BLaER1 treated with 17β-estradiol and CSF1 and Interleukin-3, amounts not matched to agents 10 nM and 100 nM (cell line): ENCODE results near the gene TMEM170B.
"Not testable (repeated sequence)": the region's sequence is repeated elsewhere in the genome, so short reads cannot be mapped to it uniquely, and the experiment has no call there.

ENCODE experiments used
- H3K27ac ChIP-seq, 11 experiments: shearing (Covaris generic); formaldehyde crosslinking; 2 replicates each; pipeline ENCODE4 v1.8.1; 2022
- H3K27me3 ChIP-seq, 11 experiments: shearing (Covaris generic); formaldehyde crosslinking; 2 replicates each; pipeline ENCODE4 v1.8.1; 2022
- H3K36me3 ChIP-seq, 11 experiments: shearing (Covaris generic); formaldehyde crosslinking; 2 replicates each; pipeline ENCODE4 v1.8.1; 2022
- H3K4me1 ChIP-seq, 10 experiments: shearing (Covaris generic); formaldehyde crosslinking; 2 replicates each; pipeline ENCODE4 v1.8.1; 2022
- H3K4me2 ChIP-seq, 11 experiments: shearing (Covaris generic); formaldehyde crosslinking; 2 replicates each; pipeline ENCODE4 v1.8.1; 2022
- H3K4me3 ChIP-seq, 10 experiments: shearing (Covaris generic); formaldehyde crosslinking; 2 replicates each; pipeline ENCODE4 v1.8.1; 2022
- H3K9ac ChIP-seq, 11 experiments: shearing (Covaris generic); formaldehyde crosslinking; 2 replicates each; pipeline ENCODE4 v1.8.1; 2022
- H3K9me3 ChIP-seq, 11 experiments: shearing (Covaris generic); formaldehyde crosslinking; replicated peaks in 1 of 11; 2 replicates each; pipeline ENCODE4 v1.8.1; 2022
- H4K20me1 ChIP-seq, 11 experiments: shearing (Covaris generic); formaldehyde crosslinking; 2 replicates each; pipeline ENCODE4 v1.8.1; 2022
- Cebpa-rat ChIP-seq, 11 experiments: shearing (Covaris generic); IDR thresholded peaks; 2 replicates each; pipeline ENCODE4 v1.8.1; 2022

The TMEM170B gene

GRCh38 chr6:11538052-11538818 lies 686 bp downstream of the TMEM170B start:
- peak overlapping the region; percentile 73 to 97 (median 83) for H3K9ac ChIP-seq
- no peaks in the 10 kb centered on the region for H3K36me3 ChIP-seq
- no peaks in the 10 kb centered on the region for H3K9me3 ChIP-seq
- peak overlapping the region; percentile 46 to 87 (median 70) for H3K27ac ChIP-seq
- peaks cover 0 to 30% (median 24%) of the 10 kb centered on the region in 11 experiments; a peak in 20 of 22 replicates for H3K27me3 ChIP-seq
- peaks cover 0 to 36% (median 0%) of the 10 kb centered on the region in 11 experiments; a peak in 4 of 22 replicates for H4K20me1 ChIP-seq
- TF ChIP-seq Cebpa-rat (IDR thresholded peaks at IDR 0.05): no peak
- peak overlapping the region; percentile 69 to 98 (median 95) for H3K4me2 ChIP-seq
- H3K4me3 ChIP-seq: peak overlapping the region; percentile 86 to 97 (median 94)
- H3K4me1 ChIP-seq: peaks cover 15 to 49% (median 18%) of the 10 kb centered on the region in 10 experiments

GRCh38 chr6:11538819-11539468 lies 1.4 kb downstream of the TMEM170B start:
- peak overlapping the region in 6 of 11 experiments; percentile 70 to 87 (median 81); a peak in 10 of 22 replicates for H3K27ac ChIP-seq
- H3K9ac ChIP-seq: peak overlapping the region; percentile 73 to 97 (median 83); a peak in 20 of 22 replicates

GRCh38 chr6:11542863-11543262 lies 5.3 kb downstream of the TMEM170B start:
- Histone ChIP-seq H3K36me3 (no peaks in the 10 kb centered on the region), H3K4me2 (peak overlapping the region in 1 of 11 experiments; percentile 10; a peak in 2 of 22 replicates), H3K9me3 (no peaks in the 10 kb centered on the region), H3K4me1 (peaks cover 5 to 71% (median 11%) of the 10 kb centered on the region in 10 experiments; a peak in 16 of 20 replicates), H3K4me3 (no peak overlapping the region), H3K27ac (no peak overlapping the region), H3K9ac (no peak overlapping the region), H3K27me3 (peaks cover 0 to 27% (median 19%) of the 10 kb centered on the region in 11 experiments; a peak in 20 of 22 replicates), H4K20me1 (peaks cover 0 to 66% (median 0%) of the 10 kb centered on the region in 11 experiments; a peak in 4 of 22 replicates)
- TF ChIP-seq Cebpa-rat (IDR thresholded peaks at IDR 0.05): no peak

More at GRCh38 chr6:11538819-11539468, 1.4 kb downstream of the TMEM170B start:
- H3K4me1 ChIP-seq: peaks cover 15 to 53% (median 18%) of the 10 kb centered on the region in 10 experiments
- H4K20me1 ChIP-seq: peaks cover 0 to 43% (median 0%) of the 10 kb centered on the region in 11 experiments; a peak in 4 of 22 replicates
- peak overlapping the region; percentile 86 to 97 (median 94) for H3K4me3 ChIP-seq
- TF ChIP-seq Cebpa-rat (IDR thresholded peaks at IDR 0.05): no peak
- H3K36me3 ChIP-seq: no peaks in the 10 kb centered on the region
- H3K4me2 ChIP-seq: peak overlapping the region; percentile 69 to 98 (median 95)
- H3K9me3 ChIP-seq: no peaks in the 10 kb centered on the region
- peaks cover 0 to 30% (median 24%) of the 10 kb centered on the region in 11 experiments; a peak in 20 of 22 replicates for H3K27me3 ChIP-seq

GRCh38 chr6:11543919-11544518 lies 6.5 kb downstream of the TMEM170B start:
- peaks cover 0 to 66% (median 0%) of the 10 kb centered on the region in 11 experiments; a peak in 4 of 22 replicates for H4K20me1 ChIP-seq
- TF ChIP-seq Cebpa-rat (IDR thresholded peaks at IDR 0.05): no peak
- H3K27me3 ChIP-seq: peaks cover 0 to 16% (median 7%) of the 10 kb centered on the region in 11 experiments; a peak in 15 of 22 replicates
- peaks cover 0 to 75% (median 7%) of the 10 kb centered on the region in 10 experiments; a peak in 11 of 20 replicates for H3K4me1 ChIP-seq
- H3K4me3 ChIP-seq: no peak overlapping the region
- no peak overlapping the region for H3K4me2 ChIP-seq
- H3K9ac ChIP-seq: no peak overlapping the region
- H3K27ac ChIP-seq: no peak overlapping the region
- H3K9me3 ChIP-seq: peaks cover 0 to 7% (median 0%) of the 10 kb centered on the region in 11 experiments; a peak in 1 of 22 replicates
- H3K36me3 ChIP-seq: no peaks in the 10 kb centered on the region

- not testable (repeated sequence) for H3K9me3 ChIP-seq, H3K36me3 ChIP-seq, H3K27me3 ChIP-seq, H3K9ac ChIP-seq, H3K27ac ChIP-seq, H3K4me3 ChIP-seq
- peaks cover 0 to 61% (median 15%) of the 10 kb centered on the region in 10 experiments; a peak in 13 of 20 replicates for H3K4me1 ChIP-seq
- H3K4me2 ChIP-seq: peak overlapping the region in 7 of 11 experiments; percentile 16 to 72 (median 40); a peak in 11 of 22 replicates
- peaks cover 0 to 42% (median 0%) of the 10 kb centered on the region in 11 experiments; a peak in 3 of 22 replicates for H4K20me1 ChIP-seq
Observed at GRCh38 chr6:11547846-11548245, 10.3 kb downstream of the TMEM170B start.

- peaks cover 0 to 61% (median 15%) of the 10 kb centered on the region in 10 experiments; a peak in 13 of 20 replicates for H3K4me1 ChIP-seq
- not testable (repeated sequence) for H3K9ac ChIP-seq, H3K27ac ChIP-seq, H3K4me3 ChIP-seq, H3K27me3 ChIP-seq, H3K9me3 ChIP-seq, H3K36me3 ChIP-seq
- H4K20me1 ChIP-seq: peaks cover 0 to 41% (median 0%) of the 10 kb centered on the region in 11 experiments; a peak in 3 of 22 replicates
- H3K4me2 ChIP-seq: peak overlapping the region in 3 of 11 experiments; percentile 40 to 72 (median 71); a peak in 3 of 22 replicates
Observed at GRCh38 chr6:11548578-11548977, 11.0 kb downstream of the TMEM170B start.

- Histone ChIP-seq H4K20me1 (peaks cover 0 to 35% (median 0%) of the 10 kb centered on the region in 11 experiments; a peak in 3 of 22 replicates), H3K4me2 (peak overlapping the region in 6 of 11 experiments; percentile 4 to 55 (median 22); a peak in 5 of 22 replicates), H3K36me3 (no peaks in the 10 kb centered on the region), H3K9me3 (peaks cover 0 to 7% (median 0%) of the 10 kb centered on the region in 11 experiments; a peak in 1 of 22 replicates), H3K4me1 (peaks cover 0 to 61% (median 15%) of the 10 kb centered on the region in 10 experiments; a peak in 13 of 20 replicates), H3K9ac (no peak overlapping the region), H3K27ac (no peak overlapping the region; a peak in 1 of 22 replicates), H3K27me3 (no peaks in the 10 kb centered on the region), H3K4me3 (no peak overlapping the region)
- no peak for TF ChIP-seq Cebpa-rat (IDR thresholded peaks at IDR 0.05)
Observed at GRCh38 chr6:11551053-11551452, 13.5 kb downstream of the TMEM170B start.

- peak overlapping the region in 1 of 11 experiments; percentile 12; a peak in 2 of 22 replicates for H3K27ac ChIP-seq
- H3K4me1 ChIP-seq: peaks cover 0 to 49% (median 13%) of the 10 kb centered on the region in 10 experiments; a peak in 13 of 20 replicates
- H3K9me3 ChIP-seq: peaks cover 0 to 7% (median 0%) of the 10 kb centered on the region in 11 experiments; a peak in 1 of 22 replicates
- peak in 5 of 11 experiments; percentile 20 to 71 (median 58); a peak in 5 of 22 replicates for TF ChIP-seq Cebpa-rat (IDR thresholded peaks at IDR 0.05)
- H3K4me2 ChIP-seq: peak overlapping the region in 4 of 11 experiments; percentile 4 to 77 (median 46); a peak in 8 of 22 replicates
- no peaks in the 10 kb centered on the region for H3K27me3 ChIP-seq
- H3K36me3 ChIP-seq: no peaks in the 10 kb centered on the region
- H3K4me3 ChIP-seq: no peak overlapping the region
- H3K9ac ChIP-seq: no peak overlapping the region
- peaks cover 0 to 38% (median 0%) of the 10 kb centered on the region in 11 experiments; a peak in 3 of 22 replicates for H4K20me1 ChIP-seq
Observed at GRCh38 chr6:11552442-11552841, 14.9 kb downstream of the TMEM170B start.
